ENCODE data around the gene RFTN1.

The RFTN1 gene

GRCh38 chr3:16428612-16429011, 84.9 kb downstream of the RFTN1 start:
- Histone ChIP-seq H3K27me3 (ENCODE audit: insufficient read depth, low read length, poor library complexity, severe bottlenecking) (no peaks in the 10 kb centered on the region), H3K4me2 (ENCODE audit: low read depth, low read length, poor library complexity, severe bottlenecking) (no peak overlapping the region), H3K4me3 (ENCODE audit: low read length, poor library complexity, severe bottlenecking) (no peak overlapping the region), H3K9ac (ENCODE audit: low read depth, low read length, poor library complexity, severe bottlenecking) (no peak overlapping the region), H3F3A (ENCODE audit: low read depth) (no peaks in the 10 kb centered on the region), H3K9me3 (ENCODE audit: insufficient read depth, low read depth, low read length) (no peaks in the 10 kb centered on the region), H3K4me1 (ENCODE audit: insufficient read depth, low read length, poor library complexity, severe bottlenecking) (peaks cover 14% of the 10 kb centered on the region), H2AFZ (ENCODE audit: low read length) (no peak overlapping the region), H3K79me2 (ENCODE audit: insufficient read depth, low read length) (peaks cover 55% of the 10 kb centered on the region; the same call in 1 of the 2 replicates), H3K9me2 (replicated peaks; ENCODE audit: low read depth, low read length) (no peaks in the 10 kb centered on the region), H4K20me1 (ENCODE audit: insufficient read depth, low read length, poor library complexity, severe bottlenecking) (peaks cover 38% of the 10 kb centered on the region), H3K36me3 (ENCODE audit: insufficient read depth, low read length) (peaks cover 74% of the 10 kb centered on the region; the same call in 1 of the 2 replicates)
- TF ChIP-seq EZH2phosphoT487 (IDR thresholded peaks at IDR 0.05; ENCODE audit: borderline replicate concordance): no peak
- no peak for TF ChIP-seq CTCF (conservative IDR thresholded peaks at IDR 0.05; ENCODE audit: low read length)

- Histone ChIP-seq H3K4me2 (ENCODE audit: low read depth, low read length, poor library complexity, severe bottlenecking) (no peak overlapping the region), H3K9me2 (replicated peaks; ENCODE audit: low read depth, low read length) (no peaks in the 10 kb centered on the region), H3K36me3 (ENCODE audit: insufficient read depth, low read length) (peaks cover 61% of the 10 kb centered on the region; the same call in 1 of the 2 replicates), H3K9me3 (ENCODE audit: insufficient read depth, low read depth, low read length) (no peaks in the 10 kb centered on the region), H3K27me3 (ENCODE audit: insufficient read depth, low read length, poor library complexity, severe bottlenecking) (no peaks in the 10 kb centered on the region), H3K4me3 (ENCODE audit: low read length, poor library complexity, severe bottlenecking) (no peak overlapping the region), H2AFZ (ENCODE audit: low read length) (no peak overlapping the region), H3F3A (ENCODE audit: low read depth) (no peaks in the 10 kb centered on the region), H3K9ac (ENCODE audit: low read depth, low read length, poor library complexity, severe bottlenecking) (no peak overlapping the region), H4K20me1 (ENCODE audit: insufficient read depth, low read length, poor library complexity, severe bottlenecking) (peaks cover 43% of the 10 kb centered on the region), H3K79me2 (ENCODE audit: insufficient read depth, low read length) (peaks cover 57% of the 10 kb centered on the region; the same call in 1 of the 2 replicates), H3K4me1 (ENCODE audit: insufficient read depth, low read length, poor library complexity, severe bottlenecking) (peaks cover 14% of the 10 kb centered on the region)
- TF ChIP-seq CTCF (conservative IDR thresholded peaks at IDR 0.05; ENCODE audit: low read length): no peak
- no peak for TF ChIP-seq EZH2phosphoT487 (IDR thresholded peaks at IDR 0.05; ENCODE audit: borderline replicate concordance)
Observed at GRCh38 chr3:16427103-16427965, 86.2 kb downstream of the RFTN1 start.

- Histone ChIP-seq H3F3A (ENCODE audit: low read depth) (no peaks in the 10 kb centered on the region), H3K9me2 (replicated peaks; ENCODE audit: low read depth, low read length) (no peaks in the 10 kb centered on the region), H3K4me2 (ENCODE audit: low read depth, low read length, poor library complexity, severe bottlenecking) (no peak overlapping the region), H3K9me3 (ENCODE audit: insufficient read depth, low read depth, low read length) (no peaks in the 10 kb centered on the region), H3K36me3 (ENCODE audit: insufficient read depth, low read length) (peaks cover 55% of the 10 kb centered on the region; the same call in 1 of the 2 replicates), H3K4me1 (ENCODE audit: insufficient read depth, low read length, poor library complexity, severe bottlenecking) (peaks cover 12% of the 10 kb centered on the region), H3K27me3 (ENCODE audit: insufficient read depth, low read length, poor library complexity, severe bottlenecking) (no peaks in the 10 kb centered on the region), H2AFZ (ENCODE audit: low read length) (no peak overlapping the region), H3K4me3 (ENCODE audit: low read length, poor library complexity, severe bottlenecking) (no peak overlapping the region), H4K20me1 (ENCODE audit: insufficient read depth, low read length, poor library complexity, severe bottlenecking) (peaks cover 43% of the 10 kb centered on the region), H3K9ac (ENCODE audit: low read depth, low read length, poor library complexity, severe bottlenecking) (no peak overlapping the region), H3K79me2 (ENCODE audit: insufficient read depth, low read length) (peaks cover 56% of the 10 kb centered on the region; the same call in 1 of the 2 replicates)
- no peak for TF ChIP-seq CTCF (conservative IDR thresholded peaks at IDR 0.05; ENCODE audit: low read length)
- no peak for TF ChIP-seq EZH2phosphoT487 (IDR thresholded peaks at IDR 0.05; ENCODE audit: borderline replicate concordance)
Observed at GRCh38 chr3:16426665-16427064, 86.8 kb downstream of the RFTN1 start.

Measured in Loucy (cell line).